ENCODE data around the gene PARD3. TPM values are rescaled to one million over a fixed set of nuclear protein-coding genes. Genes with fewer than 3 reads are reported as not detected.

Gene PARD3
- polyA plus RNA-seq, 3 donors from 2014 or later: 0.72 TPM; not detected in 2

- H3K27me3 Mint-ChIP-seq (ENCODE audit: low read depth in 3 of 3): peaks cover 3 to 5% (median 5%) of the 10 kb centered on the region in 3 donors
- H3K36me3 Mint-ChIP-seq: no peaks in the 10 kb centered on the region
- no peak overlapping the region for H3K4me3 Mint-ChIP-seq
- H3K4me1 Mint-ChIP-seq: no peaks in the 10 kb centered on the region
- no peak for DNase-seq
- peaks cover 0 to 3% (median 0%) of the 10 kb centered on the region in 6 donors for H3K9me3 Mint-ChIP-seq
- H3K27ac Mint-ChIP-seq: no peak overlapping the region
These were observed 646.0 kb downstream of the PARD3 start for GRCh38 chr10:34169131-34169530.

GRCh38 chr10:34168439-34168838 lies 646.7 kb downstream of the PARD3 start:
- H3K4me1 Mint-ChIP-seq: no peaks in the 10 kb centered on the region
- H3K4me3 Mint-ChIP-seq: no peak overlapping the region
- H3K27ac Mint-ChIP-seq: no peak overlapping the region
- no peaks in the 10 kb centered on the region for H3K36me3 Mint-ChIP-seq
- no peak for DNase-seq
- H3K9me3 Mint-ChIP-seq: peaks cover 0 to 6% (median 0%) of the 10 kb centered on the region in 6 donors
- H3K27me3 Mint-ChIP-seq (ENCODE audit: low read depth in 3 of 3): peaks cover 3 to 5% (median 5%) of the 10 kb centered on the region in 3 donors

GRCh38 chr10:34166823-34167222 lies 648.3 kb downstream of the PARD3 start:
- Mint-ChIP-seq H3K4me3 (no peak overlapping the region), H3K4me1 (no peaks in the 10 kb centered on the region), H3K27me3 (ENCODE audit: low read depth in 3 of 3) (peaks cover 3 to 5% (median 3%) of the 10 kb centered on the region in 3 donors)

GRCh38 chr10:34166354-34166753 lies 648.7 kb downstream of the PARD3 start:
- Mint-ChIP-seq H3K9me3 (peaks cover 0 to 6% (median 0%) of the 10 kb centered on the region in 6 donors), H3K36me3 (no peaks in the 10 kb centered on the region), H3K4me1 (no peaks in the 10 kb centered on the region), H3K27me3 (ENCODE audit: low read depth in 3 of 3) (peaks cover 3 to 5% (median 3%) of the 10 kb centered on the region in 3 donors), H3K4me3 (no peak overlapping the region), H3K27ac (no peak overlapping the region)
- no peak for DNase-seq

More at GRCh38 chr10:34166823-34167222, 648.3 kb downstream of the PARD3 start:
- no peak for DNase-seq
- H3K27ac Mint-ChIP-seq: no peak overlapping the region
- no peaks in the 10 kb centered on the region for H3K36me3 Mint-ChIP-seq
- peaks cover 0 to 6% (median 0%) of the 10 kb centered on the region in 6 donors for H3K9me3 Mint-ChIP-seq

- Mint-ChIP-seq H3K27ac (no peak overlapping the region), H3K9me3 (peaks cover 0 to 3% (median 0%) of the 10 kb centered on the region in 6 donors), H3K4me1 (no peaks in the 10 kb centered on the region), H3K4me3 (no peak overlapping the region), H3K36me3 (no peaks in the 10 kb centered on the region), H3K27me3 (ENCODE audit: low read depth in 3 of 3) (peaks cover 0 to 3% (median 2%) of the 10 kb centered on the region in 3 donors)
- DNase-seq: no peak
These were observed 651.1 kb downstream of the PARD3 start for GRCh38 chr10:34164029-34164428.

GRCh38 chr10:34163075-34163905 lies 651.8 kb downstream of the PARD3 start:
- peaks cover 0 to 3% (median 1%) of the 10 kb centered on the region in 3 donors for H3K27me3 Mint-ChIP-seq (ENCODE audit: low read depth in 3 of 3)
- H3K27ac Mint-ChIP-seq: no peak overlapping the region
- H3K36me3 Mint-ChIP-seq: no peaks in the 10 kb centered on the region
- H3K4me3 Mint-ChIP-seq: no peak overlapping the region
- no peak for DNase-seq
- H3K4me1 Mint-ChIP-seq: no peaks in the 10 kb centered on the region
- H3K9me3 Mint-ChIP-seq: peaks cover 0 to 3% (median 0%) of the 10 kb centered on the region in 6 donors

- H3K4me3 Mint-ChIP-seq: no peak overlapping the region
These were observed 653.2 kb downstream of the PARD3 start for GRCh38 chr10:34161777-34162370.

GRCh38 chr10:34160595-34160994 lies 654.5 kb downstream of the PARD3 start:
- no peak for DNase-seq
- peaks cover 0 to 3% (median 0%) of the 10 kb centered on the region in 6 donors for H3K9me3 Mint-ChIP-seq
- H3K27ac Mint-ChIP-seq: no peak overlapping the region
- H3K36me3 Mint-ChIP-seq: no peaks in the 10 kb centered on the region
- H3K4me1 Mint-ChIP-seq: no peaks in the 10 kb centered on the region
- H3K4me3 Mint-ChIP-seq: no peak overlapping the region
- H3K27me3 Mint-ChIP-seq (ENCODE audit: low read depth in 3 of 3): peaks cover 0 to 3% (median 2%) of the 10 kb centered on the region in 3 donors

More at GRCh38 chr10:34161777-34162370, 653.2 kb downstream of the PARD3 start:
- H3K36me3 Mint-ChIP-seq: no peaks in the 10 kb centered on the region
- peaks cover 0 to 3% (median 2%) of the 10 kb centered on the region in 3 donors for H3K27me3 Mint-ChIP-seq (ENCODE audit: low read depth in 3 of 3)
- H3K9me3 Mint-ChIP-seq: peaks cover 0 to 3% (median 0%) of the 10 kb centered on the region in 6 donors
- H3K4me1 Mint-ChIP-seq: no peaks in the 10 kb centered on the region
- H3K27ac Mint-ChIP-seq: no peak overlapping the region
- DNase-seq: no peak

GRCh38 chr10:34157501-34157900 lies 657.6 kb downstream of the PARD3 start:
- Mint-ChIP-seq H3K9me3 (no peaks in the 10 kb centered on the region), H3K36me3 (no peaks in the 10 kb centered on the region), H3K27me3 (ENCODE audit: low read depth in 3 of 3) (peaks cover 0 to 7% (median 3%) of the 10 kb centered on the region in 3 donors), H3K4me3 (no peak overlapping the region), H3K27ac (no peak overlapping the region), H3K4me1 (no peaks in the 10 kb centered on the region)
- no peak for DNase-seq

GRCh38 chr10:34156781-34157425 lies 658.2 kb downstream of the PARD3 start:
- H3K27ac Mint-ChIP-seq: no peak overlapping the region
- no peaks in the 10 kb centered on the region for H3K4me1 Mint-ChIP-seq
- H3K9me3 Mint-ChIP-seq: no peaks in the 10 kb centered on the region
- no peaks in the 10 kb centered on the region for H3K36me3 Mint-ChIP-seq
- no peak overlapping the region for H3K4me3 Mint-ChIP-seq
- peaks cover 0 to 7% (median 3%) of the 10 kb centered on the region in 3 donors for H3K27me3 Mint-ChIP-seq (ENCODE audit: low read depth in 3 of 3)
- DNase-seq: no peak

- peaks cover 0 to 7% (median 6%) of the 10 kb centered on the region in 3 donors for H3K27me3 Mint-ChIP-seq (ENCODE audit: low read depth in 3 of 3)
- no peak for DNase-seq
These were observed 659.3 kb downstream of the PARD3 start for GRCh38 chr10:34155812-34156211.

GRCh38 chr10:34154383-34154900 lies 660.7 kb downstream of the PARD3 start:
- no peaks in the 10 kb centered on the region for H3K9me3 Mint-ChIP-seq
- peaks cover 0 to 7% (median 7%) of the 10 kb centered on the region in 3 donors for H3K27me3 Mint-ChIP-seq (ENCODE audit: low read depth in 3 of 3)
- H3K27ac Mint-ChIP-seq: no peak overlapping the region
- no peak overlapping the region for H3K4me3 Mint-ChIP-seq
- DNase-seq: no peak
- no peaks in the 10 kb centered on the region for H3K36me3 Mint-ChIP-seq
- H3K4me1 Mint-ChIP-seq: no peaks in the 10 kb centered on the region

More at GRCh38 chr10:34155812-34156211, 659.3 kb downstream of the PARD3 start:
- H3K9me3 Mint-ChIP-seq: no peaks in the 10 kb centered on the region
- H3K27ac Mint-ChIP-seq: no peak overlapping the region
- H3K4me1 Mint-ChIP-seq: no peaks in the 10 kb centered on the region
- H3K36me3 Mint-ChIP-seq: no peaks in the 10 kb centered on the region
- H3K4me3 Mint-ChIP-seq: no peak overlapping the region

GRCh38 chr10:34153663-34154382 lies 661.3 kb downstream of the PARD3 start:
- Mint-ChIP-seq H3K27ac (no peak overlapping the region), H3K4me1 (no peaks in the 10 kb centered on the region), H3K9me3 (no peaks in the 10 kb centered on the region), H3K27me3 (ENCODE audit: low read depth in 3 of 3) (peaks cover 0 to 7% (median 7%) of the 10 kb centered on the region in 3 donors), H3K4me3 (no peak overlapping the region), H3K36me3 (no peaks in the 10 kb centered on the region)
- no peak for DNase-seq
